HCT116 (cell line): ENCODE data around the gene TMCO4. TPM values are rescaled to one million over a fixed set of nuclear protein-coding genes. Genes with fewer than 3 reads are reported as not detected.

Source experiments
- ATAC-seq: fragments of 200-7000 bp; cut with Tn5 transposase; 2 replicates; pipeline ENCODE4 v1.9.1; 2020; ENCODE audit warnings: mild to moderate bottlenecking, moderate library complexity
- BruUV-seq: library from RNA; stranded (reverse); fragments of 400-500 nt; replicated peaks from 2 replicates; lab custom pipeline; 2021; lab: Mats Ljungman, UMichigan
- CTCF ChIA-PET: fragments of 300-600 bp; sonication (Branson Sonifier 250); formaldehyde crosslinking; loops from one replicate; lab custom pipeline; 2021; ENCODE audit warnings: antibody characterized with exemption; lab: Charles Lee
- POLR2A ChIA-PET: fragments of 300-600, 350-600 bp; sonication (Branson Sonifier 250); formaldehyde crosslinking; loops from one replicate; lab custom pipeline; 2021; ENCODE audit warnings: antibody characterized with exemption; lab: Charles Lee
- RAD21 ChIA-PET, 2 experiments: fragments of 300-600 bp; sonication (Branson Sonifier 250); formaldehyde crosslinking; loops; one replicate each; lab custom pipeline; 2023; ENCODE audit warnings: low total read pairs in 2 of 2; ENCODE audit not compliant: uncharacterized antibody in 2 of 2, unreplicated experiment in 2 of 2, low non-redundant PET in 1 of 2; lab: Charles Lee
- DNase-seq: peaks from one replicate; pipeline ENCODE4 v3.0.0-alpha.2; 2010; ENCODE audit warnings: low read depth, low spot score
- H2AFZ ChIP-seq: fragments of 200-600 bp; shearing (Covaris generic), sonication (generic); 2 replicates; pipeline ENCODE4 v1.6.1; 2017; ENCODE audit warnings: low read depth, mixed run types, mixed read lengths, antibody characterized with exemption, low read length; ENCODE audit not compliant: poor library complexity, severe bottlenecking
- H3K27ac ChIP-seq: 2 replicates; pipeline ENCODE4 v1.5.1; 2012; ENCODE audit warnings: low read depth, low read length
- H3K27me3 ChIP-seq: fragments of 200-600 bp; sonication (generic); 2 replicates; pipeline ENCODE4 v1.6.1; 2016; ENCODE audit warnings: mixed run types, low read length, mixed read lengths; ENCODE audit not compliant: insufficient read depth
- H3K36me3 ChIP-seq, 2 experiments: fragments of 200-500 bp in 1 of 2; fragments of 200-600 bp in 1 of 2; sonication (Bioruptor generic) in 1 of 2; sonication (generic) in 1 of 2; 2 replicates each; pipeline versions ENCODE4 v1.5.1 to v1.6.1; 2014 to 2016; ENCODE audit warnings: low read length in 2 of 2, inconsistent platforms in 1 of 2, mixed read lengths in 1 of 2, mixed run types in 1 of 2; ENCODE audit not compliant: insufficient read depth in 2 of 2, control insufficient read depth in 1 of 2
- H3K4me1 ChIP-seq, 2 experiments: fragments of 200-600 bp in 1 of 2; sonication (generic) in 1 of 2; 2 replicates each; pipeline versions ENCODE4 v1.5.1 to v1.6.1; 2012 to 2017; ENCODE audit warnings: low read length in 2 of 2, inconsistent platforms in 1 of 2, mild to moderate bottlenecking in 1 of 2, mixed read lengths in 1 of 2, mixed run types in 1 of 2, moderate library complexity in 1 of 2; ENCODE audit not compliant: insufficient read depth in 2 of 2, control insufficient read depth in 1 of 2
- H3K4me2 ChIP-seq: fragments of 200-600 bp; sonication (generic); 2 replicates; pipeline ENCODE4 v1.6.1; 2017; ENCODE audit warnings: mixed run types, low read length, mixed read lengths
- H3K4me3 ChIP-seq, 2 experiments: fragments of 200-600 bp in 1 of 2; sonication (generic) in 1 of 2; replicated peaks in 1 of 2; 2 replicates each; pipeline ENCODE4 v1.5.1; 2011 to 2016; ENCODE audit warnings: low read length in 2 of 2, control low read depth in 1 of 2, low read depth in 1 of 2, mild to moderate bottlenecking in 1 of 2, mixed read lengths in 1 of 2, mixed run types in 1 of 2
- H3K79me2 ChIP-seq: fragments of 200-600 bp; sonication (generic); 2 replicates; pipeline ENCODE4 v1.6.1; 2017; ENCODE audit warnings: mild to moderate bottlenecking, mixed run types, low read length, moderate library complexity, mixed read lengths; ENCODE audit not compliant: insufficient read depth
- H3K9ac ChIP-seq: fragments of 200-600 bp; sonication (generic); 2 replicates; pipeline ENCODE4 v1.6.1; 2016; ENCODE audit warnings: low read length, mixed read lengths
- H3K9me2 ChIP-seq: fragments of 200-600 bp; sonication (generic), shearing (Covaris generic); 2 replicates; pipeline ENCODE4 v1.6.1; 2017; ENCODE audit warnings: mixed run types, mild to moderate bottlenecking, moderate library complexity; ENCODE audit not compliant: insufficient read depth
- H3K9me3 ChIP-seq, 2 experiments: fragments of 200-500 bp in 1 of 2; fragments of 200-600 bp in 1 of 2; sonication (Bioruptor generic) in 1 of 2; sonication (generic) in 1 of 2; 2 replicates each; pipeline ENCODE4 v1.6.1; 2014 to 2017; ENCODE audit warnings: low read length in 2 of 2, mixed read lengths in 2 of 2, inconsistent platforms in 1 of 2, low read depth in 1 of 2, mild to moderate bottlenecking in 1 of 2, mixed run types in 1 of 2, moderate library complexity in 1 of 2; ENCODE audit not compliant: control insufficient read depth in 1 of 2, insufficient read depth in 1 of 2
- H4K20me1 ChIP-seq: fragments of 200-600 bp; sonication (generic), shearing (Covaris generic); 2 replicates; pipeline ENCODE4 v1.6.1; 2017; ENCODE audit warnings: mixed run types, mild to moderate bottlenecking, moderate library complexity; ENCODE audit not compliant: insufficient read depth
- ATF3 ChIP-seq: IDR thresholded peaks from 2 replicates; pipeline ENCODE4 v1.6.1; 2012
- EGR1 ChIP-seq: IDR thresholded peaks from 2 replicates; pipeline ENCODE4 v1.6.1; 2012; ENCODE audit warnings: low read depth
- EZH2 ChIP-seq: fragments of 200-600 bp; sonication (generic); IDR thresholded peaks from 2 replicates; pipeline ENCODE4 v1.6.1; 2017; ENCODE audit warnings: antibody characterized with exemption, mixed run types
- EZH2phosphoT487 ChIP-seq: fragments of 200-600 bp; IDR thresholded peaks from 2 replicates; pipeline ENCODE4 v1.6.1; 2018; ENCODE audit warnings: antibody characterized with exemption, borderline replicate concordance
- MAX ChIP-seq: IDR thresholded peaks from 2 replicates; pipeline ENCODE4 v1.6.1; 2012
- POLR2A ChIP-seq: IDR thresholded peaks from 2 replicates; pipeline ENCODE4 v1.7.0; 2011; ENCODE audit warnings: borderline replicate concordance; ENCODE audit not compliant: insufficient read depth, insufficient read length; ENCODE audit errors: extremely low read depth
- REST ChIP-seq: IDR thresholded peaks from 2 replicates; pipeline ENCODE4 v1.6.1; 2012; ENCODE audit warnings: low read depth
- SIN3A ChIP-seq: IDR thresholded peaks from 2 replicates; pipeline ENCODE4 v1.6.1; 2012; ENCODE audit warnings: low read depth
- SP1 ChIP-seq: IDR thresholded peaks from 2 replicates; pipeline ENCODE4 v1.6.1; 2012; ENCODE audit warnings: low read depth
- SRF ChIP-seq: IDR thresholded peaks from 2 replicates; pipeline ENCODE4 v1.6.1; 2012; ENCODE audit warnings: low read depth
- YY1 ChIP-seq: IDR thresholded peaks from 2 replicates; pipeline ENCODE4 v1.6.1; 2011; ENCODE audit warnings: low read length, low read depth, moderate library complexity, mild to moderate bottlenecking; ENCODE audit not compliant: insufficient replicate concordance; ENCODE audit errors: extremely low read depth
- ZFX ChIP-seq: fragments of 450-650 bp; IDR thresholded peaks from 2 replicates; pipeline ENCODE4 v1.6.1; 2017
- intact Hi-C: fragments of 100-400 bp; cut with micrococcal nuclease; formaldehyde crosslinking; loops from 2 replicates; pipeline ENCODE4 v1.10.0; 2022
- total RNA-seq: library from RNA; stranded (reverse); gene quantifications from one replicate; pipeline ENCODE4 v1.2.1, GENCODE V29; 2021; ENCODE audit not compliant: unreplicated experiment
- TF ChIP-seq, protein P1 (sequence below), 3 experiments: fragments of 200-600 bp in 1 of 3; sonication (generic) in 1 of 3; IDR thresholded peaks in 2 of 3; conservative IDR thresholded peaks in 1 of 3; 2 replicates each; pipeline ENCODE4 v1.5.1; 2012 to 2017; ENCODE audit warnings: low read depth in 2 of 3, low read length in 2 of 3, antibody characterized with exemption in 1 of 3, borderline replicate concordance in 1 of 3, control low read depth in 1 of 3, mild to moderate bottlenecking in 1 of 3, mixed read lengths in 1 of 3, mixed run types in 1 of 3, moderate library complexity in 1 of 3; ENCODE audit not compliant: insufficient read depth in 1 of 3

The TMCO4 gene
- total RNA-seq, 1 experiment from 2014 or later, result 12.7 TPM

DNA sequence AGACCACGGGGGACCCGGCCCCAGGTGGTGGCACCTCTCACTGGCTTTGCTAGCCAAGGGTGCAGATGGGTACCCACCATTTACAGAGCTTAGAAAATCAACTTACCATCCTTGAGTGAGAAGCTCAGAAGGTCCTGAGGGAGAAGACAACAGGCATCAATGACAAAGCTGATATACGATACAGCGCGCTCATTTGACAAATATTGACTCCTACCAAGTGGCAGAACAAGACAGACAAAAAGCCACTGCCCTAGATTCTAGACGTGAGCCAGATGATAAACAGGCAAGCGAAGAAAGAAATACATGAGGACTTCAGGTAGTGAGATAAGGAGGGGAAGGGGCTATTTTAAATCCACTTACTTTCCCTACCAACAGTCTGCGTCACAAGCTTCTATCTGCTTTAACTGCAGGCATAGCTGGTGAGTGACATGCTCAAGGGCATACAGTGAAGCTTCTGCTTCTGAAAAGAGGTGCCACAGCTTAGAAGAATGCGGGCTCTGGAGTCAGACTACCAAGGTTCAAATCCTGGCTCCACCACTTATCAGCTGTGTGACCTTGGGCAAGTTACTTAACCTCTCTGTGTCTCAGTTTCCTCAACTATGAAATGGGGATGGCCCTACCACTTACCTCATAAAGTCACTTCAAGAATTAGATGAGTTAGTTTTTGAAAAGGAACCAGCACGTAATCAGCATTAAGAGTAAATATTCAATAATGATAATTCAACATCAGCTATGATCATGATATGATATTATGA lies 29.1 kb downstream of the TMCO4 start:
- H4K20me1 ChIP-seq, result no peaks in the 10 kb centered on the region
- no peak overlapping the region for H3K27ac ChIP-seq
- BruUV-seq, result no TSS peak
- no peak overlapping the region for H3K9ac ChIP-seq
- ChIA-PET POLR2A (no interaction called here), RAD21 (no interaction called here), CTCF (no interaction called here)
- ATAC-seq (no peak), DNase-seq (no peak)
- H3K4me1 ChIP-seq, result peaks cover 7 to 12% of the 10 kb centered on the region in 2 experiments
- intact Hi-C loops, result no loop called here
- H3K9me2 ChIP-seq, result no peaks in the 10 kb centered on the region
- no peaks in the 10 kb centered on the region for H3K79me2 ChIP-seq
- H3K4me2 ChIP-seq, result no peak overlapping the region
- no peak overlapping the region for H2AFZ ChIP-seq
- no peak for TF ChIP-seq SRF
- TF ChIP-seq EZH2, result no peak
- TF ChIP-seq POLR2A, result no peak
- TF ChIP-seq EGR1, result no peak
- no peaks in the 10 kb centered on the region for H3K27me3 ChIP-seq
- H3K4me3 ChIP-seq, result no peak overlapping the region
- H3K36me3 ChIP-seq, result no peaks in the 10 kb centered on the region
- H3K9me3 ChIP-seq, result no peaks in the 10 kb centered on the region

GRCh38 chr1:19769211-19769932 lies 30.3 kb downstream of the TMCO4 start:
- no peak overlapping the region for H3K4me2 ChIP-seq
- RAD21 ChIA-PET, result no interaction called here
- H3K36me3 ChIP-seq, result no peaks in the 10 kb centered on the region
- no peak overlapping the region for H3K27ac ChIP-seq
- H4K20me1 ChIP-seq, result no peaks in the 10 kb centered on the region
- intact Hi-C loops, result no loop called here
- no peaks in the 10 kb centered on the region for H3K79me2 ChIP-seq
- H2AFZ ChIP-seq, result no peak overlapping the region
- CTCF ChIA-PET, result no interaction called here
- H3K9me3 ChIP-seq, result no peaks in the 10 kb centered on the region
- no peaks in the 10 kb centered on the region for H3K27me3 ChIP-seq
- BruUV-seq, result no TSS peak
- peaks cover 15 to 22% of the 10 kb centered on the region in 2 experiments for H3K4me1 ChIP-seq
- POLR2A ChIA-PET, result no interaction called here
- ATAC-seq (no peak), DNase-seq (no peak)
- no peaks in the 10 kb centered on the region; the same call in 1 of the 2 replicates for H3K9me2 ChIP-seq
- no peak overlapping the region for H3K4me3 ChIP-seq
- H3K9ac ChIP-seq, result no peak overlapping the region
- TF ChIP-seq EZH2, result no peak
- no peak for TF ChIP-seq EZH2phosphoT487
- TF ChIP-seq ZFX, result no peak
- no peak for TF ChIP-seq YY1
- TF ChIP-seq, protein P1, sequence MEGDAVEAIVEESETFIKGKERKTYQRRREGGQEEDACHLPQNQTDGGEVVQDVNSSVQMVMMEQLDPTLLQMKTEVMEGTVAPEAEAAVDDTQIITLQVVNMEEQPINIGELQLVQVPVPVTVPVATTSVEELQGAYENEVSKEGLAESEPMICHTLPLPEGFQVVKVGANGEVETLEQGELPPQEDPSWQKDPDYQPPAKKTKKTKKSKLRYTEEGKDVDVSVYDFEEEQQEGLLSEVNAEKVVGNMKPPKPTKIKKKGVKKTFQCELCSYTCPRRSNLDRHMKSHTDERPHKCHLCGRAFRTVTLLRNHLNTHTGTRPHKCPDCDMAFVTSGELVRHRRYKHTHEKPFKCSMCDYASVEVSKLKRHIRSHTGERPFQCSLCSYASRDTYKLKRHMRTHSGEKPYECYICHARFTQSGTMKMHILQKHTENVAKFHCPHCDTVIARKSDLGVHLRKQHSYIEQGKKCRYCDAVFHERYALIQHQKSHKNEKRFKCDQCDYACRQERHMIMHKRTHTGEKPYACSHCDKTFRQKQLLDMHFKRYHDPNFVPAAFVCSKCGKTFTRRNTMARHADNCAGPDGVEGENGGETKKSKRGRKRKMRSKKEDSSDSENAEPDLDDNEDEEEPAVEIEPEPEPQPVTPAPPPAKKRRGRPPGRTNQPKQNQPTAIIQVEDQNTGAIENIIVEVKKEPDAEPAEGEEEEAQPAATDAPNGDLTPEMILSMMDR (IDR thresholded peaks at IDR 0.05 in 2 of 3, conservative IDR thresholded peaks at IDR 0.05 in 1 of 3; ENCODE audit: borderline replicate concordance in 1 of 3, insufficient read depth in 1 of 3, low read depth in 2 of 3, low read length in 2 of 3), result no peak
- no peak for TF ChIP-seq REST
- TF ChIP-seq ATF3, result no peak
- TF ChIP-seq SIN3A, result no peak
- TF ChIP-seq SP1, result no peak
- no peak for TF ChIP-seq MAX
- TF ChIP-seq POLR2A, result no peak
- TF ChIP-seq EGR1, result no peak
